Stimulated activated CD4-positive, alpha-beta T cell treated with anti-CD3 and anti-CD28 coated beads, Interleukin-2, amount 100 ng/mL, for 24 hours (primary cell): Measurements from ENCODE around the gene CRACDL.
"Not testable (repeated sequence)": the region's sequence is repeated elsewhere in the genome, so short reads cannot be mapped to it uniquely, and the experiment has no call there.

ENCODE experiments used
- DNase-seq, 2 donors: peaks; one replicate each; pipeline ENCODE4 v3.0.0-alpha.2; 2020

Gene CRACDL

DNA sequence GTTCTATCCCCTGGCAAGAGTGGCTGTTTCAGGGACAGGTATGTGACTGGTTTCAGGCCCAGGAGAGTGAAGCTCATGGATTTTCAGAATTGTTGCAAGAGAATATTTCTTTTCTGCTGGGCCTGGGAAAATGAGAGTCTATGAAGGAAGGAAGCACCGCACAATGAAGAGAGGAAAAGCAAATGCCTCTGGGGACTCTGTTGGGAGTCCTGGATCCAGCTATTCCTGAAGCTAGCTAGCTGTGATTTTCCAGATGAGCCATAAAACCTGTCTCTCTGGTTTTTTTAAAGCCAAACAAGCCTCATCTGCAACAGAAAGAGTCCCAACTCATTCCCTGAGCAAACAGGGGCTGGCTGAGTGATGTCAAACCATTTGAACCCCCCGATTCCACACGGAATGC is 53.7 kb downstream of the CRACDL start:
- no peak for DNase-seq

DNA sequence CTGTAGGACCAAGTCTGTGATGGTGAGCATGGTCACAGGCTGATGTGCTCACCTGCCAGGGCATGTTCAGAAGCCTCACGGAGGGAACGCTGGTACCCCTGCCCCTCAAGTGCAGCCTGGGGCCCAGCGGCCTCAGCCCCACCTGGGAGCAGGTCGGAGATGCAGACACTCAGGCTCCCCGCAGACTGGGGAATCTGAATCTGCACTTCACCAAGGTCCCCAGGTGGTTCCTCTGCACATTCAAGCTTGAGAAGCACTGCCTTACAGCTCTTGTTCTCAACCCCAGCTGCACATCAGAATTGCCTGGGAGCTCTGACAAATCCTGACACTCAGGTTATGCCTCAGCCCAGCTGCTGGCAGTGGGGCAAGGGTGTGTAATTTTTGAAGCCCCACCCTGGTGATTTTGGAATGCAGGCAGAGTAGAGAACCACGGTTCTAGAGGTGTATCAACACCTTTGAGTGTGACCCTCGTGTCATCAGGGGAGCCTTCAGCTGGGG is 54.8 kb downstream of the CRACDL start:
- DNase-seq: no peak

DNA sequence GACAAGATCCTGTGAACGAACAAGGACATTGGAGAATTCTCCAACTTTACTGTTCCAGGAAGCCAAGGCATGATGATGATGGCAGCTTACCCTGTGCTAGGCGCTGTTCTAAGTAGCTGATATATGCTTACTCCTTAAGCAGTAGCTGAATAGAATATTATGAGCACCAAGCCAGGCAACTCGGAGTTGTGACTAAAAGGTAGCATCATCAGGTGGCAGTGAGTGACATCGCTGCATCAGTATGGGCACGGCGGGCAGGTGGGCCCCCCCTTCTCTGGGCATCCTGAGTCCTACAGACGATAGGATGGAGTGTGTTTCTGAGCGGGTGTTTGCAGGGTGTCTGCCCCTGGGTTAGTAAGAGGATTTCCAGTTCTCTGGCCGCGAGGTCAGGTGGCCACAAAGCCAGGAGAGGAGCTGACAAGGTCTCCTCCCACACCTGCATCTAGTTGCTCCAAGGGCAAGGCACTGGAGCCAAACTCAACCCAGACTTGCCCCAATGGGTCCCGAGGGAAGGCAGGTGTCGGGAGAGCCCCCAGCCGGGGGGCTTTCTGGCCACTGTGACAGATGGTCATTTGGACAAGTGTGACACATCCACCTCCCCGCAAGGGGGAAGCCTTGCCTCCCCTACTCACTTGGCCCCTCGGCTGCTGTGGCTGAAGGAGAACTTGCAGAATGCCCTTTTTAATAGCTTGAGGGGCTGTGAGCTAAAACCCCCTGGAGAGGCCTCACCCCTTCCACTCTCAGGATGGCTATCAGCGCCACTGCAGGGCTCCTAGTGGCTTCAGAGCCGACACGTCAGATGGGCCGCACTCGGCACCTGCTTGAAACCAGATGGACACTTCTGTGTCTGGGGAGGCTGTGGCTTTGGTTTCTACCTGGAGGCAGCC is 55.5 kb downstream of the CRACDL start:
- DNase-seq: no peak

DNA sequence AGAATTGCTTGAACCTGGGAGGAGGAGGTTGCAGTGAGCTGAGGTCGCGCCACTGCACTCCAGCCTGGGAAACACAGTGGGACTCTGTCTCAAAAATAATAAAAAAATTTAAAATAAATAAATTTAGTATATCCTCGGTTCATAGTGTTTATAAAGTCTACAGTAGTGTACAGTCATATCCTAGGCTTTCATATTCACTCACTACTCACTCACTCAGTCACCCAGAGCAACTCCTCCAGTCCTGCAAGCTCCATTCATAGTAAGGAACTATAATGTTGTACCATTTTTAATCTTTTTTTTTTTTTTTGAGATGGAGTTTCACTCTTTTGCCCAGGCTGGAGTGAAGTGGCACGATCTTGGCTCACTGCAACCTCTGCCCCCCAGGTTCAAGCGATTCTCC is 58.4 kb downstream of the CRACDL start:
- not testable (repeated sequence) for DNase-seq

DNA sequence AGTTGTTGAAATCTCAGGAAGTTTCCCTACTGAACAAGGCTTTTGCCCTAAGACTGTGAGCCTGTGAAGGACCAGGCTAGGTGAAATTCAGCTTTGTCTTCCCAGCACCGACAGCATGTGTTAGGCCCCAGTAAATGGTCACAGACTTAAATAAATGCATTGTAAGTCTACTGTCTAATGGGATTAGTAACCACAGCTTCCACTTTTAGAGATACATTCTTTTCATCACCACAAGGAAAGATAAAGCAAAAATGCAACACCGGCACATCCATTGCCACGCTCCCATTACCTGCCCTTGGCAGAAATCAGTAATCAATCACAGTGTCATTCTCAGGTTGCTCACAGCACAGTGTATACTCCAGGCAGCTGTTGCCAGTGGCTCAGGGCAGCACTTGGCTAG is 59.3 kb downstream of the CRACDL start:
- no peak for DNase-seq

DNA sequence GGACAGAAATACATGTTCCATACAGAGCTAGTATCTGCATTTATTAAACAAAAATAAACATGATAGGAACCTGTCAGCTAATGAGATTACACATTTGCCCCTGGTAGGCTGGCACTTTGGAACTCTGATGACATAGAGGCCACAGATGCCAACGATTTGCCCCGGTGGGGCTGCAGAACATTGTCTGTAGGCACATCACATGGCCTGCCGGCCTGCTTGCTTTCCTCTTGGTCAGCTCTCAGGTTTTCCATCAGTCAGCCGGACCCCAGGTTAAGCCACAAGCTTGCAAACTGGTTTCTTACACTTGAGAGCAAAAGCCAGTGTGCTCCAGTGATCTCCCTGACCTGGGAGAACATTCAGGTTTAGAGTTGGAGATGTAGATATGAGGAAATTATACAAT is 60.3 kb downstream of the CRACDL start:
- DNase-seq: no peak

DNA sequence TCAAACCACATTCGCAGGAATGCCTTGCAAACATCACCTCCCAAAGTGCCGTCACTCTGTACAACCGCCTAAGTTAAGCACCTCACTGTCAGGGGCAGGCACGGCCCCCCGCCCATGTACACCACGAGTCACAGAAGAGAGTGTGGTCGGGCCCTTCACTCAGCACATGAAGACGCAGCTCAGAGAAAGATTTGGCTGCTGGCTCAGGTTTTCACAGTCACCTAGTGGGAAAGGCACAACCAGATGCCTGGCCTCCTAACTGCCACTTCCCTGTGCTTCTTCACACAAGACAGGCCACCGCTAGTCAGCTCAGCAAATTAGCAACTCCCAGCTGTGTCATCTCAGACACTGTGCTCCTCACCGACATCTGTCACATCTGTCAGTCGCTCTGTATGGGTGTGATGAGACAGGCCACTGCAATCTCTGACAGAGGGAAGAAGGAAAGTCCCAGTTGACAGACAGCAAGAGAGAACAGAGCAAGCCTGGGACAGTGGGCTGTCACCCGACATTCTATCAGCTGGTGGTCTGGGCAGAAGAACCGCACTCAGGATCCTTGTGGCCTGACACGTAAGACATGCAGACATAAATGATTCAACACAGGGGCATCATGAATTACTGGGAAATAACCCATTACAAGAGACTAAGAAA is 60.8 kb downstream of the CRACDL start:
- DNase-seq: no peak

DNA sequence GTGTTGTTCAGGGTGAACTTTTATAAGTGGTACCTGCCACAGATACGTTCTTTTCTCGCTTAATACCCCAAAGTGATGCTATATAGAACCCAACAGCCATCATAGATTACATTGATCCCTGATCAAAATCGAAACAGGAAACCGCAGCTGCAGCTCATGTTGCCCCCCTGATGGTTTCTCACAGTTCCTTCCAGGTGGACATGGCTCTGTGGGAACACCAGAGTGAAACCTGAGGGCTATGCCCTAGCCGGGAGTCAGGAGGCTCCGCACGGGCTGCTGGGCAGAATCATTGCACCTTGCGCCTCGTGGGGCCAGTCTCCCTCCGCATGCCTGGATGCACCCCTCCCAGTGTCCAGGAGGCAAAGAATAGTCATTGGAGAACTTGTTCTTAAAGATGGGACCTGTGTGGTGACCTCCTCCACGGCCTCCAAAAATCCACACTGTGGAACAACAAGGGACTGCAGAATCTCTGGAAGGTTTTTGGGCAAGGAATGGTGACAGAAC is 61.8 kb downstream of the CRACDL start:
- no peak for DNase-seq

DNA sequence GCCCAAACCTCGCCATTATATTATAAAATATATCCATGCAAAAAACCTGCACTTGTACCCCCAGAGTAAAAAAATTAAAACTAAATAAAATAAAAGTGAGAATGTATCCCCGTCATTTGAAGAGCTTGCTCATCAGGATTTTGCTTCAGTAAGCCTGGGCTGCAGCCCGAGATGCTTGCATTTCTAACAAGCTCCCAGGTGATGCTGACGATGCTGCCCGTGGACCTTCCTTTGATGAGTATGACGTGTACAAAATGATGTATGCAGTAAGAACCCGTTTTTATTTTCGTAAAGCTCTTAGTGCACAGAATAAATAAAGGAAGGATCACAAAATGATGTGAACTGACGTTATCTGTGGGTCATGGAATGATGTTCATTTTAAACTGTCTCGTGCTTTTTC is 63.5 kb downstream of the CRACDL start:
- DNase-seq: no peak

DNA sequence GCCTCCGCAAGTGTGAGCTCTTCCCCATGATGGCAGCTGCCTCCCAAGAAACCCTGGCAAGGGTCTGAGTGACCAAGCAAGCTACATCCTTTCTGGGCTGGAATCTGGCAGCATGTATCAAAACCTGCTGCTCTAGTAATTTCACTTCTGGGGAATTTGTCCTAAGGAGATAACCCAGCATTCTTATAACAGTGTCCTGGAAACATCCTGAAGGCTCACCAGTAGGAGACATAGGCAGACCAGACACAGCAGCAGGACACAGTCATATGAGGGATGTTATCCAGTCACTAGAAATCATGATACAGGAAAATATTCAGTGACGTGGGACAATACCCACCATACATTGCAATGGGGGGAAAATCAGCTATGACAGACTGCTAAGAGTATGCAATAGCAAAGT is 64.5 kb downstream of the CRACDL start:
- no peak for DNase-seq

DNA sequence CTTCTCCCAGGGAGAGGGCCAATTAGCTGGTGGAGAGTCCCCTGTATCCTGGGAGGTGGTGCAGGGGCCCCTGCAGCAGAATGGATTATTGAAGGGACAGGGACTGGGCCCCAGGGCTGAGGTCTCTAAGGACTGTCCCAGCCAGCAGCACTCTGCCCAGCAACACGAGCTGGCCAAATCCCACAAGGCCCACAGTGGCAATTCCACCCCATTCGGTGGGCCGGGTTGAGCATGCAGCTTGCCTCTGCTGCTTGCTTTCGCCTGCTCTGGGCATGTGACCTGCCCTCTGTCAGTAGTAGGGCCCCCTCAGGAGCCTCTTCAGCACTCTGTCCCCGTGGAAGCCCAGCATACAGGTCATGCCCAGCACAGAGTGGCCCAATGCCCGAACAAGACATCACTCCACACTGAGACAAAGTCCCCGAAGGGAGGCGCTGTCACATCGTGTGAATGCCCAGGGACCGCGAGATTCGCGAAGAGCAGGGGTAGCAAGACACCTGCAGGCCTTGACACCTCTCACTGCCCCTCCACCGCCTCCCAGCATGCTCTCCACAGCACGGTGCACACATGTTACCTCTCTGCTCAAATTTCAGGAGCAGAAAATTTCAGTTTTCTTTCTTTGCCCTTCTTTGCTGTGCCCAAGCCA is 65.4 kb downstream of the CRACDL start:
- no peak for DNase-seq

DNA sequence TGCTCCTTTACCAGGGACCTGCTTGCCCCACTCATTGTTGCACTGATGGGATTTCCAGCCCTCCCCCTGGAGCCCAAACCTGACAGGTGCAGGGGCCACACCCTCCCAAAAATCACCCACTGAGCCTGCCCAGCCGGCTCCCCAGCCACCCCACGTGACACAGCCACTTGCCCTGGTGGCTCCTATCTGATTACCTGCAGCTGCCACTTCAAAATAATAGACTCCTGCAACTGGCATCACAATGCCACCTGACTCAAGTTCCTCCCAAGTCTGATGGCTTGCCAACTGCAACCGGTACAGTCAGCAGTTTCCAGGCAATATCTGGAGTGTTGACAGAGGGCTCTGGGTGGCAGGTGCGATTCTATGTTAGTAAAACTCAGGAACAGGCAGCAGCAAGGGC is 66.2 kb downstream of the CRACDL start:
- DNase-seq: no peak

DNA sequence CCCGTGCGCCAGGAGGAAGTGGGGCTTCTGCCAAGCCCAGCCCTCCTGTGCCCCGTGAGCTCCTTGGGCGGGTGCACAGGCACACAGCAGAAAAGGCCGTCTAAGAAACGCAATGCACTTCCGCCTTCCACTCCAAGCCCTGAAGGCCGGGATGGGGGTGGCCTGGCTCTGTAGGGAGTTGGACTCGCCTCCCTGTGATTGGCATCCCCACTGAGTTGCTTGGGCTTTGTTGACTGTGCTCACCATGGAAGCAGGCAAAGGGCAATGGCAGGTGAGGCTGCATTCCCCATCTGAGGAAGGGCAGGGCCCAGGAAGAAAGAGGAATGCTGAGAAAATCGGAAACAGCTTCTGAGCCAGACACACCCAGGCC is 66.8 kb downstream of the CRACDL start:
- DNase-seq: no peak

DNA sequence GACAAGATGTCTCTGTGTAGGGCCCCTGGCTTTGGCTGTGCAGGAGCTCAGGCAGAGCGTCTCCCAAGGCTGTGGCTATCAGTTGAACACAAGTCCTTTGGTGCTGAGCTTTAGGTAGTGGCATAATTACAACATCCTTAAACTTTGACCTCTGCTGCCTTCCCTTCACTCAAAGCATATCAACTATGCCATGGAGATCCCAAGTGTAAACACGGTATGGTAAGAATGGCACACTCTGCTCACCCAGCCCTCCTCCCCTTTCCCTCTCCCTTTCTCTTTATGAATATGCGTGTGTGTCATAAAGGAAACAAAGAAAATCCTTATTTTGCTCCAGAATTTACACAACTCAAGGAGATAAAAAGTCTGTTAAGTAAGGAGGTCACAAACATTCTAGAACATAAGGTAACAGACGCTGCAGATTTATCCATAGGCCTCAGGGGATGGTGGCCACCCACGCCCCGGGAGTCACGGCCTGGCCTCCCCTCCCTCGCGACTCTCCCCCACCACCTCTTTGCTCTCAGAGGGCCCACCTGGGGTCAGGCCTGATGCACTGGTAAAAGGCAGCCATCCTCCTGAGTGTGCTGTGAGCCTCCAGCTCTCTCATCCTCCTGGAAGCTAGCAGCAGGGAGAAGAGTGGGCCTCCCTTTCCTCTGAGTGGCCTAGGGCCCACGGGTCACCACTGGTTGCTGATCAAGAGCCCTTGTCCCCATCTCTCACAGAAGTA is 67.3 kb downstream of the CRACDL start:
- DNase-seq: no peak

DNA sequence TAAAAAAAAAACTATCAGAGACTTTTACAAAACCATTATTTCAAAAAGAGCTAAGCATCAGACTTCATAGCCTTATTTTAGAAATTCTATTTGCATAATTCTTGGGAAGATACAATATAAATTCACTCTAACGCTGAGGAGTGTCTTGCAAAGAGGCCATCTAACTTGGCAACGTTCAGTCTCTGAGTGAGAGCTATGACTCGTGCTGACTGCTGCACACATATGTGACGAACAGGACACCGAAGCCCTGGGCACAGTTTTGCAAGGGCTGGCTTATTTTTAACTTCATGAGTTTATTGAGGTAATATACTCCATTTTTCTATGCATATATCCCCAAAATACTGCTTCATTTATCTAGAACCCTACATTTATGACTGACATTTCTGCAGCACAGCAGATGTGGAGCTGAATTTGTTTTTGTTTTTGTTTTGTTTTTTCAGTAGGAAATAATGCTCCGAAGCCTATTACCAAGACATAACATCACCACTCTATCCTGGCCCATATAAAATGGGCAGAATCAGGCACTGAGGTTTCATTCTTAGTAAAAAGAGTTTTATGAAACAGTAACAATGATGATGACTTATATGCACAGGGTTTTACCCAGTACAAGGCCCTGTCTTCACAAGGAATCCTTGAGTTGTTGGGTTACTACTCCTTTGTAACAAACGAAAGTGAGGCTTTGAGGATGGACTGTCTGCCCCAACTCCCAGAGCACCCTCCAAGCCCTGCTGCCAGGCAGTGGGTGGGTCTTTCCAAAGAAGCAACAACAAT is 68.3 kb downstream of the CRACDL start:
- DNase-seq: no peak

DNA sequence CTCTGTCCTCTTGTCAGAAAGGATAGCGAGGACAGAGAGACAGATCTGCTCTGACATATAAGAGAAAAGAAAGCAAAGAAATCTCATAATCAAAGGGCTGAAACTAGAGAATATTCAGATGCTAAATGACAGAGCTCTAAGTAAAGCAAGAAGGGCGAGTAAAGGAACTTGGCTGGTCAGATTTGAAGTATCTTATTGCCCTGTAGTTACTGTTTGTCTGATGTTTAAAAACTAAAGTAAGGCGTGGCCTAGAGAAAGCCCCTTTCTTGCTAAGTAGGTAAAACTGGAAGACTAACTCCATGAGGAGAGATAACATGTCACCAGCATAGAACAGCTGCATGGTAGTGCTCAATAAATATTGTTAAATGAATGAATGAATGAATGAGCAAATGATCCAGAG is 70.0 kb downstream of the CRACDL start:
- DNase-seq: no peak

DNA sequence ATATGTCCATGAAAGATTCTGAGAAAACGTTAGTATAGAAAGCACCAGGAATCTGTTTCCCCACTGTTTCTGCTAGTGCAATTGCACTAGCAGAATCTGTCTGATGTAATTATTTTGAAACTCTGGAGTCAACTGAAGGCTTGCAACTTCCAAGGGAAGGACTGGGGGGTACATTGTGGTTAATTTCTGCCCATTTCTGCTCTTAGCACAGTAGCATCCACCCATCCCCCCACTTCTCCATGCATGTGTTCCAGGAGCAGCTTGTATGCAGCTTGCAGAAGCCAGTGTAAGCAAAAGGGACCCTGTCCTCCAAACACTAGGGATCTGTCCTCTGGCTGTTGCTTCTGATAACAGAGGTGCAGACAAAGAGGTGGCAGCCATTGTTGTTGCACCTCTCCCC is 74.4 kb downstream of the CRACDL start:
- no peak for DNase-seq

DNA sequence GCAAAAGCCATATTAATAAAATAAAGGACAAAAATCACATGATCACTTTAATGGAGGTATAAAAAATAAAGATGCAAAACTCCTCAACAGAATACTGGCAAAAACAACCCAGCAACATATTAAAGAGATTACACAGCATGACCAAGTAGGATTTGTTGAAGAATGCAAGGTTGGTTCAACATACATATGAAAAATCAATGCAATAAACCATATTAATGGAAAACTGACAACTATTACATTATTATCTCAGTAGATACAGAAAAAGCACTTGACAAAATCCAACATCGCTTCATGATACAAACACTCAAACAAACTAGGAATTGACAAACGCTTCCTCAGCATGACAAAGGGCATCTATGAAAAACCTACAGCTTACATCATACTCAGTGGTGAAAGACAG is 76.7 kb downstream of the CRACDL start:
- DNase-seq: no peak

DNA sequence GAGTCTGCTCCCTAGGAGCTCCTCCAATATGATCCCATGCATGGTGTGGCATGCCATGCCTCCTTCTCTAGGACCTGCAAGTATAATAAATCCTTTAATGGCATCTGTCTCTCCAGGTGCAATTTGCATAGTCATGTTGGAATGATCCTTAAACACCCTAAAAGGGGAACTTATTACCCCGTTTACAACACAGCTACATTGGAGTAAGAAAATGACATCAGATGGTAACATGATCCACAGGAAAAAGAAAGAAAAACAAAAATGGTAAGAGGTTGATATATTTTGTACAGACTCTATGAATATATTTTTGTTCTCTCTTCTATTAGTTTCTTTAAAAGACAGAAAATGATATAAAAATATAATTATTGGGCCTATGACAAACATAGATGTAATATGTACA is 79.0 kb downstream of the CRACDL start:
- no peak for DNase-seq

DNA sequence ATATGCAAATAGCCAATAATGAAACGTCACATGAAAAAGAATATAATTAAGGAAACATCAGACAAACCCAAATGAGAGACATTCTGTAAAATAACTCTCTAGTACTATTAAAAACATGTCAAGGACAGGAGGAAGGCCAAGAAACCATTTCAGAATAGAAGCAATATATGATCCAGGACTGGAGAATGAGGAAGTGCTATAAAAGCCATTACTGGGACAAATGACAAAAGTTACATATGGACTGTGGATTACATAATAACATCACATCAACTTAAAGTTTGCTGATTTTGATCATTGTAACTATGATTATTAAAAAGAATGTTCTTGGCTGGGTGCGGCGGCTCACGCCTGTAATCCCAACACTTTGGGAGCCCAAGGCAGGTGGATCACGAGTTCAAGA is 81.3 kb downstream of the CRACDL start:
- no peak for DNase-seq

DNA sequence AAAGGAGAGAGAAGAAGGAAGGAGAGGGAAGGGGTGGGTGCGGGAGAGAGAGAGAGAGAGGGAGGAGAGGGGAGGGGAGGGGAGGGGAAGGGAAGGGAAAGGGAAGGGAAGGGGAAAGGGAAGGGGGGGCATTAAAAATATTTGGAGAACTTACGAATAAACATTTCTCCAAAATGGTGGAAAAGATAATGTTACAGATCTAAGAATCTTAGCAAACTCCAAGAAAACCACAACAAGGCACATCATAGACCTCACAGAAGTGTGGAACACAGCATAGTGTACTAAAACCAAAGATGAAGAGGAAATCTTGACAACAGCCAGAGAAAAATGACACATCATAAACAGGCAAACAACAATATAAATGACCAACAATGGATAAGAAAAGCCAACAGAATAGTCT is 83.1 kb downstream of the CRACDL start:
- no peak for DNase-seq

DNA sequence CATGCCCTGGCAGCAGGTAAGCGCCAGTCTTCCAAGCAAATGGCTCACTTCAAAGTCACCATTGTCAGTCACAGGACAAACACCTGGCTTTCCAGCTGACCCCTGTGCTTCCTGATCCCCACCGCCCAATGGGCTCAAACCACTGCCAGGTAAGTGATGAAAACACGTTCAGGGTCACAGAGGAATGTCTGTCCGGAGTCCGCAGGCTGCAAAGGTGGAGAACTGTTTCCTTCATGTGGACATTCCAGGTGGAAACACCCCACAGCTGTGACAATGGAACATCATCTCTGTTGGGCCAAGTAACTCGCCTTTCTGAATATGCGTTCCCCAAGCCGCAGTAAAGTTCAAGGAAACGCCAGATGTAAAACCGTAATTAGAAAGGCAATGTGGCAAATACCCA is 86.0 kb downstream of the CRACDL start:
- no peak for DNase-seq
